A549 (cell line): ENCODE results near the gene CRB1. TPM values are rescaled to one million over a fixed set of nuclear protein-coding genes. Genes with fewer than 3 reads are reported as not detected.

Source experiments
- ATAC-seq, 2 experiments: fragments of 200-7000 bp in 1 of 2; fragments of >200 bp in 1 of 2; cut with Nextera tagmentation in 1 of 2; cut with Tn5 transposase in 1 of 2; 3 replicates each; pipeline versions ENCODE4 v1.8.0 to v1.9.1; 2018 to 2020; ENCODE audit warnings: mild to moderate bottlenecking in 1 of 2, moderate library complexity in 1 of 2
- CTCF ChIA-PET: fragments of 300-600 bp; sonication (Branson Sonifier 250); formaldehyde crosslinking; extraction: SDS; loops from one replicate; lab custom pipeline; 2021; ENCODE audit warnings: antibody characterized with exemption, inconsistent platforms; lab: Yijun Ruan, JAX
- POLR2A ChIA-PET: fragments of 350-600 bp; formaldehyde crosslinking; extraction: SDS; loops from one replicate; lab custom pipeline; 2021; ENCODE audit warnings: antibody characterized with exemption, inconsistent platforms; lab: Yijun Ruan, JAX
- DNase-seq, 2 experiments: peaks; one replicate each; pipeline versions ENCODE4 v3.0.0 to v3.0.0-alpha.2; 2011 to 2016; ENCODE audit warnings: low read depth in 1 of 2, low spot score in 1 of 2
- FAIRE-seq: peaks from 2 replicates; lab custom pipeline; 2011; peaks lifted over from hg19 to GRCh38; lab: Jason Lieb, UNC
- H3K27ac ChIP-seq, 2 experiments: fragments of >200 bp; sonication (Bioruptor Twin); formaldehyde crosslinking; 3 replicates each; pipeline ENCODE4 v1.5.1; 2016 to 2017
- H3K4me1 ChIP-seq: fragments of >200 bp; sonication (Bioruptor Twin); formaldehyde crosslinking; 3 replicates; pipeline ENCODE4 v1.6.1; 2016
- H3K4me2 ChIP-seq: fragments of >200 bp; sonication (Bioruptor Twin); formaldehyde crosslinking; 3 replicates; pipeline ENCODE4 v1.6.1; 2016
- H3K4me3 ChIP-seq: fragments of >200 bp; sonication (Bioruptor Twin); formaldehyde crosslinking; 3 replicates; pipeline ENCODE4 v1.5.1; 2016
- H3K9me3 ChIP-seq: fragments of >200 bp; sonication (Bioruptor Twin); formaldehyde crosslinking; 3 replicates; pipeline ENCODE4 v1.6.1; 2016
- BHLHE40 ChIP-seq: IDR thresholded peaks from 2 replicates; pipeline ENCODE4 v1.6.1; 2012; ENCODE audit warnings: low read depth, low read length, inconsistent platforms
- CBX8 ChIP-seq: fragments of 200-600 bp; sonication (generic); IDR thresholded peaks from 2 replicates; pipeline ENCODE4 v1.6.1; 2016
- CHD2 ChIP-seq: fragments of 150-350 bp; IDR thresholded peaks from 2 replicates; pipeline ENCODE4 v1.6.1; 2014; ENCODE audit warnings: low read length; ENCODE audit not compliant: partially characterized antibody
- CHD4 ChIP-seq: fragments of 200-600 bp; sonication (generic); IDR thresholded peaks from 2 replicates; pipeline ENCODE4 v1.6.1; 2016; ENCODE audit warnings: antibody characterized with exemption, mild to moderate bottlenecking, borderline replicate concordance
- EHF ChIP-seq: fragments of 250-450 bp; sonication (Bioruptor Pico); IDR thresholded peaks from 2 replicates; pipeline ENCODE4 v1.5.0; 2020; ENCODE audit warnings: mild to moderate bottlenecking
- FOSB ChIP-seq: fragments of 250-450 bp; sonication (Bioruptor Pico); IDR thresholded peaks from 2 replicates; pipeline ENCODE4 v1.5.0; 2020; ENCODE audit warnings: mild to moderate bottlenecking, moderate library complexity
- FOXS1 ChIP-seq: fragments of 250-450 bp; sonication (Bioruptor Pico); IDR thresholded peaks from 2 replicates; pipeline ENCODE4 v1.5.0; 2020; ENCODE audit warnings: mild to moderate bottlenecking, moderate library complexity
- HDAC2 ChIP-seq: fragments of 200-600 bp; sonication (generic); IDR thresholded peaks from 2 replicates; pipeline ENCODE4 v1.6.1; 2016
- HEYL ChIP-seq: fragments of 250-450 bp; sonication (Bioruptor Pico); IDR thresholded peaks from 2 replicates; pipeline ENCODE4 v1.8.0; 2021; ENCODE audit warnings: mild to moderate bottlenecking, moderate library complexity
- KDM1A ChIP-seq: fragments of 200-600 bp; sonication (generic); IDR thresholded peaks from 2 replicates; pipeline ENCODE4 v1.6.1; 2016; ENCODE audit warnings: low read depth, mild to moderate bottlenecking
- PHF8 ChIP-seq: fragments of 200-600 bp; sonication (generic); IDR thresholded peaks from 2 replicates; pipeline ENCODE4 v1.6.1; 2016; ENCODE audit warnings: low read depth, mild to moderate bottlenecking, antibody characterized with exemption, moderate library complexity, borderline replicate concordance
- RAD21 ChIP-seq, 2 experiments: fragments of >200 bp in 1 of 2; sonication (Bioruptor Twin) in 1 of 2; formaldehyde crosslinking in 1 of 2; IDR thresholded peaks in 1 of 2; conservative IDR thresholded peaks in 1 of 2; 2 replicates in 1 of 2; 3 replicates in 1 of 2; pipeline ENCODE4 v1.6.1; 2012 to 2018; ENCODE audit warnings: inconsistent platforms in 1 of 2
- RARB ChIP-seq: fragments of 250-450 bp; sonication (Bioruptor Pico); IDR thresholded peaks from 2 replicates; pipeline ENCODE4 v1.8.0; 2021; ENCODE audit warnings: mild to moderate bottlenecking, moderate library complexity
- RCOR1 ChIP-seq: fragments of 150-350 bp; IDR thresholded peaks from 2 replicates; pipeline ENCODE4 v1.6.1; 2014; ENCODE audit warnings: antibody characterized with exemption, low read length, low read depth
- SREBF2 ChIP-seq: fragments of 450-650 bp; IDR thresholded peaks from 2 replicates; pipeline ENCODE4 v1.6.1; 2014; ENCODE audit warnings: mild to moderate bottlenecking, moderate library complexity
- TFCP2L1 ChIP-seq: fragments of 250-450 bp; sonication (Bioruptor Pico); IDR thresholded peaks from 2 replicates; pipeline ENCODE4 v1.5.0; 2021; ENCODE audit warnings: mild to moderate bottlenecking
- TP53 ChIP-seq: fragments of 250-450 bp; sonication (Bioruptor Pico); IDR thresholded peaks from 2 replicates; pipeline ENCODE4 v1.5.0; 2021; ENCODE audit warnings: mild to moderate bottlenecking, moderate library complexity
- ZC3H11A ChIP-seq: fragments of 450-650 bp; IDR thresholded peaks from 2 replicates; pipeline ENCODE4 v1.6.1; 2014; ENCODE audit warnings: antibody characterized with exemption, mild to moderate bottlenecking
- ZFP36 ChIP-seq: fragments of 450-650 bp; IDR thresholded peaks from 2 replicates; pipeline ENCODE4 v1.6.1; 2014; ENCODE audit warnings: borderline replicate concordance; ENCODE audit not compliant: partially characterized antibody
- ZNF302 ChIP-seq: fragments of 250-450 bp; sonication (Bioruptor Pico); IDR thresholded peaks from 2 replicates; pipeline ENCODE4 v1.9.0; 2021; ENCODE audit warnings: inconsistent platforms, mild to moderate bottlenecking, moderate library complexity
- WGBS: methylation state at CpG from one replicate; pipeline ENCODE4 v1.1.6; 2017; ENCODE audit errors: missing lambda C conversion rate; 5-methylcytosine and 5-hydroxymethylcytosine counted together
- polyA plus RNA-seq, 4 experiments: library from polyadenylated mRNA; depleted of rRNA in 3 of 4; stranded (reverse); fragments of >200 nt; fragmentation: RNase III in 1 of 4; extraction: RNeasy Plus Mini Kit Qiagen cat#74134 plus additional on column Dnase treatment in 1 of 4; gene quantifications; 2 replicates in 3 of 4; 3 replicates in 1 of 4; pipeline ENCODE4 v1.2.3, GENCODE V29; 2011 to 2017
- TF ChIP-seq, protein P1 (sequence below): fragments of 450-650 bp; IDR thresholded peaks from 2 replicates; pipeline ENCODE4 v1.6.1; 2014; ENCODE audit warnings: antibody characterized with exemption
- TF ChIP-seq, protein P2 (sequence below): fragments of 150-350 bp; IDR thresholded peaks from 2 replicates; pipeline ENCODE4 v1.6.1; 2014; ENCODE audit warnings: low read depth, mild to moderate bottlenecking, low read length

CRB1 gene
- polyA plus RNA-seq, 2 of the 4 experiments (the other 2 are of a cell fraction), result not detected

DNA sequence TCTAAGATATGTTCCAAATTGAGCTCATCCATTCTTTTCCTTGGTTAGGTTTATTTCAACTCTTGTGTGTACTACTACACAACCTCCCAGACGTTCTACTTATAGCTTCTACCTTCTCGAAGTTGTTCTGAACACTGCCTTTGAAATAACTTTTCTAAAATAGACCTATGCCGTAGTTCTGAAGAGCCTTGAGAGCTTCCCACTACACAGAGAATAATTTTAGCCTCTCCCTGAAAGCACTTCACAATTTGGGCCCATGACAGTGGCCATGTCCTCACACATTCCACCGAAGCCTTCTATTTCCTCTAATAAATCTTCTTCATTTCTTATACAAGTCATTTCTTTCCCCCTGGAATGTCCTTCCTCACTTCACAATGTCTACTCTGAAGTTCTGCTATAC lies 62.2 kb downstream of the CRB1 start:
- ATAC-seq, result no peak
- POLR2A ChIA-PET, result no interaction called here
- H3K4me1 ChIP-seq, result no peaks in the 10 kb centered on the region
- 48% methylated on average over 4 of the region's 4 CpGs for WGBS
- CTCF ChIA-PET, result interaction anchor here (0.6 to 1.4 kb wide), 6 partner anchors 18 to 815 kb away, joined by 3 to 4 read pairs (median 3); no protein-coding TSS in a partner anchor
- no peak overlapping the region for H3K4me2 ChIP-seq
- no peaks in the 10 kb centered on the region for H3K9me3 ChIP-seq
- H3K27ac ChIP-seq, result no peak overlapping the region
- FAIRE-seq, result no peak
- TF ChIP-seq ZNF302 (CRISPR knock-in tag) (no peak), TFCP2L1 (CRISPR knock-in tag) (no peak), FOXS1 (no peak), EHF (CRISPR knock-in tag) (no peak), BHLHE40 (no peak), RARB (CRISPR knock-in tag) (no peak), RAD21 (conservative IDR thresholded peaks at IDR 0.05 in 1 of 2, IDR thresholded peaks at IDR 0.05 in 1 of 2) (no peak), ZFP36 (no peak), RCOR1 (no peak), CBX8 (no peak), HDAC2 (no peak), CHD4 (no peak)
- TF ChIP-seq, protein P1, sequence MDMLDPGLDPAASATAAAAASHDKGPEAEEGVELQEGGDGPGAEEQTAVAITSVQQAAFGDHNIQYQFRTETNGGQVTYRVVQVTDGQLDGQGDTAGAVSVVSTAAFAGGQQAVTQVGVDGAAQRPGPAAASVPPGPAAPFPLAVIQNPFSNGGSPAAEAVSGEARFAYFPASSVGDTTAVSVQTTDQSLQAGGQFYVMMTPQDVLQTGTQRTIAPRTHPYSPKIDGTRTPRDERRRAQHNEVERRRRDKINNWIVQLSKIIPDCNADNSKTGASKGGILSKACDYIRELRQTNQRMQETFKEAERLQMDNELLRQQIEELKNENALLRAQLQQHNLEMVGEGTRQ, result no peak
- TF ChIP-seq, protein P2, sequence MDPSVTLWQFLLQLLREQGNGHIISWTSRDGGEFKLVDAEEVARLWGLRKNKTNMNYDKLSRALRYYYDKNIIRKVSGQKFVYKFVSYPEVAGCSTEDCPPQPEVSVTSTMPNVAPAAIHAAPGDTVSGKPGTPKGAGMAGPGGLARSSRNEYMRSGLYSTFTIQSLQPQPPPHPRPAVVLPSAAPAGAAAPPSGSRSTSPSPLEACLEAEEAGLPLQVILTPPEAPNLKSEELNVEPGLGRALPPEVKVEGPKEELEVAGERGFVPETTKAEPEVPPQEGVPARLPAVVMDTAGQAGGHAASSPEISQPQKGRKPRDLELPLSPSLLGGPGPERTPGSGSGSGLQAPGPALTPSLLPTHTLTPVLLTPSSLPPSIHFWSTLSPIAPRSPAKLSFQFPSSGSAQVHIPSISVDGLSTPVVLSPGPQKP, result no peak
- DNase-seq, result no peak
- H3K4me3 ChIP-seq, result no peak overlapping the region

DNA sequence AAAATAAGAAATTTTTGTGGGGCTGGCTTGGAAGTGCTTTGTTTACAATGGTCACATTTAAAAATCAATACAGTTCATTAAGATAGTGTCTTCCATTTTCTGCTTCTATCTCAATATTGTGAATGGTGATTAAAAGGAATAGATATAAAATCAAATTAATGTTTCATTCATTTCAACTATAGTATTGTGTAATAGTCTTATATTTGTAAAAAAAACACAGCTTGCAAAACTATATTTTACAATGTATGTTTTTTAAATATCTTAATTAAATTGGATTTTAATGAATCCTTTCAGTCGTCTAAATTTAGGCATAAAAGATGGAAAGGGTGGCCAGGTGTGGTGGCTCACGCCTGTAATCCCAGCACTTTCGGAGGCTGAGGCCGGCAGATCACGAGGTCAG lies 63.5 kb downstream of the CRB1 start:
- WGBS, result 71% methylated on average over 5 of the region's 5 CpGs
- Histone ChIP-seq H3K9me3 (no peaks in the 10 kb centered on the region), H3K4me1 (no peaks in the 10 kb centered on the region), H3K4me3 (no peak overlapping the region), H3K4me2 (no peak overlapping the region), H3K27ac (no peak overlapping the region)
- ATAC-seq, result no peak
- DNase-seq, result no peak
- no peak for FAIRE-seq
- ChIA-PET POLR2A (no interaction called here), CTCF (interaction anchor here (0.7 to 1.0 kb wide), 2 partner anchors 11 to 102 kb away, joined by 3 read pairs; no protein-coding TSS in a partner anchor)
- TF ChIP-seq FOXS1, result no peak
- no peak for TF ChIP-seq FOSB (CRISPR knock-in tag)
- TF ChIP-seq TP53 (CRISPR knock-in tag), result no peak
- no peak for TF ChIP-seq KDM1A
- TF ChIP-seq CHD2, result no peak
- no peak for TF ChIP-seq PHF8
- TF ChIP-seq ZNF302 (CRISPR knock-in tag), result no peak
- TF ChIP-seq ZC3H11A, result no peak

DNA sequence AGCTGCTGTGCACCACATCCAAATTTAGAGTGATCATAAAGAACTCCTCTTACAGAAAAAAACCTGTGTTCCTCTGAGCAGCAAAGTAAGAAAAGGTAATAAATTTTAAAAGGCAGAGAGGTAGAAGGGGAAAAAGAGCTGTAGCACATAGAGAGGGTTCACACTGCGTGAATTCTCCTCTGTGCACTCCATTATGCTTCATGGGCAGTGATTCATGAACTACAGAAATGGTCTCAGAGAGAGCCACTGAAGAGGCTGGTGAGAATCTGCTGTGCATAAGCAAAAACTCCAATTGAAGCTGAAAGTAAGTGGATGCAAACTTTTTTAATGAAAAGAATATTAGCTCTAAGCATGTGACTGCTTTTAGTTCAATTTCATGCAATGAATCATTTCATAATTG lies 65.0 kb downstream of the CRB1 start:
- no peaks in the 10 kb centered on the region for H3K9me3 ChIP-seq
- ATAC-seq (no peak), FAIRE-seq (no peak), DNase-seq (no peak)
- POLR2A ChIA-PET, result no interaction called here
- H3K27ac ChIP-seq, result no peak overlapping the region
- TF ChIP-seq HEYL, result no peak
- no peak for TF ChIP-seq CHD2
- TF ChIP-seq SREBF2, result no peak
- no peak for TF ChIP-seq RCOR1
- TF ChIP-seq FOSB (CRISPR knock-in tag), result no peak
- no peaks in the 10 kb centered on the region for H3K4me1 ChIP-seq
- CTCF ChIA-PET, result no interaction called here
- whole genome bisulfite sequencing, result 36% methylated on average over 1 of the region's 1 CpG
- H3K4me3 ChIP-seq, result no peak overlapping the region
- H3K4me2 ChIP-seq, result no peak overlapping the region
